Peyer's patch (tissue), 4 donors: ENCODE data around the gene PLEKHA1. TPM values are rescaled to one million over a fixed set of nuclear protein-coding genes. Genes with fewer than 3 reads are reported as not detected.

Experiments used
- DNase-seq, 3 donors: peaks; one replicate each; pipeline ENCODE4 v3.0.0-alpha.2; 2017 to 2019
- H3K27ac ChIP-seq, 4 donors: fragments of 200-600 bp; sonication (generic); one replicate each; pipeline ENCODE4 v1.5.1; 2016 to 2019
- H3K27me3 ChIP-seq, 2 donors: fragments of 200-600 bp; sonication (generic); one replicate each; pipeline ENCODE4 v1.5.1; 2019
- H3K36me3 ChIP-seq, 3 donors: fragments of 200-600 bp; sonication (generic); one replicate each; pipeline ENCODE4 v1.5.1; 2016 to 2019
- H3K4me1 ChIP-seq, 4 donors: fragments of 200-600 bp; sonication (generic); one replicate each; pipeline ENCODE4 v1.5.1; 2016 to 2019
- H3K4me3 ChIP-seq, 4 donors: fragments of 200-600 bp; sonication (generic); 1 replicate in 3 of 4; 2 replicates in 1 of 4; pipeline ENCODE4 v1.5.1; 2016 to 2019; ENCODE audit warnings: mild to moderate bottlenecking in 1 of 4
- H3K9me3 ChIP-seq, 4 donors: fragments of 200-600 bp; sonication (generic); one replicate each; pipeline ENCODE4 v1.5.1; 2016 to 2019; ENCODE audit warnings: mild to moderate bottlenecking in 1 of 4
- CTCF ChIP-seq, 6 experiments: fragments of 450-650 bp in 4 of 6; fragments of 200-600 bp in 2 of 6; sonication (generic) in 1 of 6; IDR thresholded peaks; one replicate each; pipeline ENCODE4 v1.5.1; 2017 to 2019; ENCODE audit warnings: antibody characterized with exemption in 6 of 6, mild to moderate bottlenecking in 3 of 6, moderate library complexity in 1 of 6
- POLR2A ChIP-seq, 2 donors: fragments of 450-650 bp; IDR thresholded peaks; one replicate each; pipeline ENCODE4 v1.5.1; 2017; ENCODE audit warnings: antibody characterized with exemption in 2 of 2, mild to moderate bottlenecking in 2 of 2, moderate library complexity in 2 of 2
- total RNA-seq, 4 donors: library from RNA; depleted of rRNA; stranded (reverse); fragments of >200 nt; gene quantifications; one replicate each; pipeline ENCODE4 v1.1.0, GENCODE V29; 2016

The PLEKHA1 gene
- total RNA-seq, 4 donors from 2014 or later = 15.7 to 62.0 (median 43.9) TPM

DNA sequence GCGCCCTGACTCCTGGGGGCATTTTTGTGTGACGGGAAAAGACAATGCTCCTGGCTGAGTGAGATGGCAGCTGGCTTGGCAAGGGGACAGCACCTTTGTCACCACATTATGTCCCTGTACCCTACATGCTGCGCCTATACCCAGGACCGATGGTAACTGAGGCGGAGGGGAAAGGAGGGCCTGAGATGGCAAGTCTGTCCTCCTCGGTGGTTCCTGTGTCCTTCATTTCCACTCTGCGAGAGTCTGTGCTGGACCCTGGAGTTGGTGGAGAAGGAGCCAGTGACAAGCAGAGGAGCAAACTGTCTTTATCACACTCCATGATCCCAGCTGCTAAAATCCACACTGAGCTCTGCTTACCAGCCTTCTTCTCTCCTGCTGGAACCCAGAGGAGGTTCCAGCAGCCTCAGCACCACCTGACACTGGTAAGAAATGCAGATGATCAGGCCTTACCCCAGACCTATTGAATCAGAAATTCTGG is 80.1 kb downstream of the PLEKHA1 start, which contains the start of gene ARMS2:
ARMS2 (plus strand) TSS at position 51 of the 478 bp plus-strand sequence; CDS start at position 126, 75 bp downstream.
- H3K4me1 ChIP-seq = no peaks in the 10 kb centered on the region
- H3K27ac ChIP-seq = no peak within 1 kb of the TSS
- no peak for TF ChIP-seq POLR2A (IDR thresholded peaks at IDR 0.05)
- no peaks in the 10 kb centered on the region for H3K36me3 ChIP-seq
- no peaks in the 10 kb centered on the region for H3K9me3 ChIP-seq
- H3K27me3 ChIP-seq = no peaks in the 10 kb centered on the region
- no peak for DNase-seq
- no peak within 1 kb of the TSS for H3K4me3 ChIP-seq

DNA sequence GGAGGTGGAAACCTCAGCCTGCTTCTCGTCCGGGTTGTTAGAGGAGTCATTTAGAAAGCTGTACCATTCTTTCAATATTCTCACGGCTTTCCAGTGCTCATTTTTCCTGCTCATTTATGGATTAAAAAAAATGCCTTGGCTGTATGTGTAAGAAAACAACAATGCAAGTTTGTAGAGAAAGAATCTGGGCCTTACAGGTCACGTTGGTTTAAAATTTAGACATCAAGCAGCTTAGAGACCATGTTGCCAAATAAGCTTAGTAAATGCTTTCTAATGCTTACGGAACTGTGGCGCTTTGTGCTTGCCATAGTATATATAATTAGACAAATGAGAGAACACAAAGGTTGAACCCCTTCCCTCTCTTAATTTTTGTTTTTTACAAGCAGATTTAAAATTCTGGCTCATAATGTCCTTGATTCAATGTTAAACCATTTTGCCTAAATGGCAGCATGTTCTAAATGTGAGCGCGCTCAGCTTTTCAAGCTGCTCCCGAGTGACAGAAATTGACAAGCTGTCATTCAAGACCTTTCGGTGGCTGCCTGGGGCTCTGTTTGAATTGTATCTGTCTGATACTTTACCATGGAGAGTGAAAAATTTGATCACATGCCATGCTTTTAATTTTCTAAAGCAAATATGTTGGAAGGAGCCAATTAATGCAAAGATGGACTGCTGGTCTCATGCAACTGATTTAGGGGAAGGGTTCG is 81.0 kb downstream of the PLEKHA1 start:
- H3K27me3 ChIP-seq = no peaks in the 10 kb centered on the region
- H3K36me3 ChIP-seq = no peaks in the 10 kb centered on the region
- H3K27ac ChIP-seq = no peak overlapping the region
- H3K9me3 ChIP-seq = no peaks in the 10 kb centered on the region
- TF ChIP-seq POLR2A (IDR thresholded peaks at IDR 0.05) = no peak
- no peak for TF ChIP-seq CTCF (IDR thresholded peaks at IDR 0.05)
- H3K4me3 ChIP-seq = no peak overlapping the region
- DNase-seq = no peak
- peaks cover 0 to 4% (median 0%) of the 10 kb centered on the region in 4 donors for H3K4me1 ChIP-seq

- H3K27ac ChIP-seq = no peak overlapping the region
- no peaks in the 10 kb centered on the region for H3K9me3 ChIP-seq
- no peaks in the 10 kb centered on the region for H3K27me3 ChIP-seq
- no peaks in the 10 kb centered on the region for H3K36me3 ChIP-seq
- TF ChIP-seq CTCF (IDR thresholded peaks at IDR 0.05) (no peak), POLR2A (IDR thresholded peaks at IDR 0.05) (no peak)
- no peak overlapping the region for H3K4me3 ChIP-seq
- H3K4me1 ChIP-seq = peaks cover 0 to 15% (median 0%) of the 10 kb centered on the region in 4 donors
- no peak for DNase-seq
These were observed 83.4 kb downstream of the PLEKHA1 start for GRCh38 chr10:122457934-122458333.

DNA sequence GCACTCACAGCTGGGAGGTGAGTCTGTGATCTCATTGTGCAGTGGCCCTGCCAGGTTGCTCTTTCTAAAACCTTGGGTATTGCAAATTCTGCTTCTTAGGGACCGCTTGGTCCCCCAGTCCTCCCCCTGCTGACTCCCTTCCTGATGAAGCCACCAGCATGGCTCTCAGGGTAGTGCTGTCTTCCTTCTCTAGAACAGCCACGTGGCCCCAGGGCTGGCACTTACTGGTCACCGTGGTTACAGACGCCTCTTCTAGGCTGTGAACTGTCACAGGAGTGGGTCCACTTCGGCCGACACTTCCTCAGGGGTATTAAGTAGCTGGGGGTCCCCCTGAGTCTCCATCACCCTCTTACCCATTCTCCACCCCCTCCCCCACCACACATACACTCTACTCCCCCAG is 84.2 kb downstream of the PLEKHA1 start:
- Histone ChIP-seq H3K36me3 (no peaks in the 10 kb centered on the region), H3K27me3 (no peaks in the 10 kb centered on the region)
- TF ChIP-seq CTCF (IDR thresholded peaks at IDR 0.05) = no peak
- no peak for TF ChIP-seq POLR2A (IDR thresholded peaks at IDR 0.05)

DNA sequence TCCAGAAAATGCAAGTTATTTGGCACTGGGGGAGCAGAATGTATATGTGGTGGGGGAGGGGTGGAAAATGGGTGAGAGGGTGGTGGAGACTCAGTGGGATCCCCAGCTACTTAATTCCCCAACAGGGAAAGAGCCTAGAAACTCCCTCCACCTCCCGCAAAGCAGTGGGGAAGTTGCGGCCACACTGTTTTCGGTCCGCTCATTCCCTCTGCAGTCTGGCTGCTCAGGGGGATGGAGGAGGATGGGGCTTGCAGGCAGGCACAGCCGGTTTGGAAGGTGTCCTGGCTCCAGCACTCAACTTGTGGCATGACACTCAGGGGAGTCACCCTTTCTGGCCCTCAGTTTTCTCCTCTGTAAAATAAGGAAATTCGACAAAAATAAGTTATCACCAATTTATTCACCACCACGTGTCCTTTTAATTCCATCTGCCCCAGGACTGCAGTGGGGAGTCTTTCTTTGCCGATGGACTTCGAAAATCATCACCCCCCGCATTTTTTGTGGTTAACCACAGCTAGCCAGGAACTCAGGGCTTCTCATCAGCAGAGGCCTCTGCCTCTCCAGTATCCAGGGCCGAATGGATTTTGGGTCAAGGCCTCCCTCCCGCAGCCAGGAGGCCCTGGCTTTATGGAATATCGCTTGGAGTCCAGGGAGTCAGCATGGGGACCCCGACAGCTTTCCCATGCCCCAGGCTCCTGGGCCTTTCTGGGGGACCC is 85.2 kb downstream of the PLEKHA1 start:
- no peak overlapping the region for H3K4me3 ChIP-seq
- no peaks in the 10 kb centered on the region for H3K36me3 ChIP-seq
- H3K9me3 ChIP-seq = no peaks in the 10 kb centered on the region
- H3K27ac ChIP-seq = no peak overlapping the region
- H3K4me1 ChIP-seq = peaks cover 0 to 17% (median 0%) of the 10 kb centered on the region in 4 donors
- H3K27me3 ChIP-seq = no peaks in the 10 kb centered on the region
- no peak for TF ChIP-seq POLR2A (IDR thresholded peaks at IDR 0.05)
- TF ChIP-seq CTCF (IDR thresholded peaks at IDR 0.05) = no peak
- no peak for DNase-seq

More for the DNA sequence above, 84.2 kb downstream of the PLEKHA1 start:
- peaks cover 0 to 17% (median 0%) of the 10 kb centered on the region in 4 donors for H3K4me1 ChIP-seq
- H3K4me3 ChIP-seq = no peak overlapping the region
- H3K9me3 ChIP-seq = no peaks in the 10 kb centered on the region
- no peak for DNase-seq
- no peak overlapping the region for H3K27ac ChIP-seq

DNA sequence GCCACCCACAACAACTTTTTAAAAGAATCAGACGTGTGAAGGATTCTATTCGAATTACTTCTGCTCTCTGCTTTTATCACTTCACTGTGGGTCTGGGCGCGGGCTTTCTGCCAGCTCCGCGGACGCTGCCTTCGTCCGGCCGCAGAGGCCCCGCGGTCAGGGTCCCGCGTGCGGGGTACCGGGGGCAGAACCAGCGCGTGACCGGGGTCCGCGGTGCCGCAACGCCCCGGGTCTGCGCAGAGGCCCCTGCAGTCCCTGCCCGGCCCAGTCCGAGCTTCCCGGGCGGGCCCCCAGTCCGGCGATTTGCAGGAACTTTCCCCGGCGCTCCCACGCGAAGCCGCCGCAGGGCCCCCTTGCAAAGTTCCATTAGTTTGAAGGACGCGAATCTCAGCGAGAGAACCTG is 86.4 kb downstream of the PLEKHA1 start:
- no peaks in the 10 kb centered on the region for H3K36me3 ChIP-seq
- no peaks in the 10 kb centered on the region for H3K9me3 ChIP-seq
- no peak for TF ChIP-seq POLR2A (IDR thresholded peaks at IDR 0.05)
- TF ChIP-seq CTCF (IDR thresholded peaks at IDR 0.05) = no peak
- H3K27me3 ChIP-seq = no peaks in the 10 kb centered on the region
- DNase-seq = no peak
- H3K4me1 ChIP-seq = peaks cover 0 to 17% (median 0%) of the 10 kb centered on the region in 4 donors
- peak overlapping the region in 3 of 4 donors; percentile 38 to 57 (median 55) for H3K27ac ChIP-seq
- peak overlapping the region; percentile 22 to 74 (median 54) for H3K4me3 ChIP-seq
